ENCODE measurements around the gene LHFPL3. TPM values are rescaled to one million over a fixed set of nuclear protein-coding genes. Genes with fewer than 3 reads are reported as not detected.

Gene LHFPL3
- total and polyA plus RNA-seq, 2 of the 13 experiments (the other 11 are each of a cell fraction or from before 2014, with no cell fraction given) = not detected

- Histone ChIP-seq H3K27me3 (ENCODE audit: control insufficient read depth in 1 of 2, insufficient read depth in 2 of 2, low read length in 2 of 2) (no peaks in the 10 kb centered on the region), H3K4me1 (ENCODE audit: insufficient read depth, low read length) (no peaks in the 10 kb centered on the region), H3K9ac (ENCODE audit: insufficient read depth, low read depth, low read length) (no peak overlapping the region), H3K27ac (ENCODE audit: extremely low read length, insufficient read depth, low read length) (no peak overlapping the region), H3K36me3 (replicated peaks in 1 of 2; ENCODE audit: control insufficient read depth in 1 of 2, insufficient read depth in 2 of 2, low read length in 2 of 2) (no peaks in the 10 kb centered on the region), H3K4me2 (ENCODE audit: low read depth, low read length) (no peak overlapping the region), H4K20me1 (ENCODE audit: insufficient read depth, low read length) (no peaks in the 10 kb centered on the region), H3K9me3 (ENCODE audit: low read length) (no peaks in the 10 kb centered on the region), H3K79me2 (ENCODE audit: insufficient read depth, low read length) (no peaks in the 10 kb centered on the region), H2AFZ (ENCODE audit: low read length) (no peak overlapping the region), H3K4me3 (replicated peaks in 1 of 3; ENCODE audit: insufficient read depth in 1 of 3, low read depth in 2 of 3, low read length in 3 of 3) (no peak overlapping the region)
- 5% methylated on average over 2 of the region's 2 CpGs for WGBS (ENCODE audit: low lambda C conversion rate)
- ChIA-PET POLR2A (no interaction called here), CTCF (ENCODE audit: low intra/inter-chr PET ratio, low total read pairs) (no interaction called here)
- BruUV-seq (replicated peaks) = no TSS peak
- peak; percentile 86 for ATAC-seq
- intact Hi-C loops (cut with micrococcal nuclease; ENCODE audit: unreplicated experiment) (loop anchor here (5.0 kb wide), 1 partner anchor 521 kb away; no protein-coding TSS in a partner anchor), in situ Hi-C loops (cut with HindIII; ENCODE audit: extremely low pct_ligation_motif_present, low pct_unique_long_range_greater_than_20kb) (loop anchor here (25.0 kb wide), 1 partner anchor 496 kb away; no protein-coding TSS in a partner anchor)
- FAIRE-seq = peak; percentile 77
- DNase-seq (ENCODE audit: low spot score) = peak; percentile 25
- TF ChIP-seq ZNF720 (CRISPR knock-in tag; IDR thresholded peaks at IDR 0.05) = no peak
- no peak for TF ChIP-seq EEA1 (CRISPR knock-in tag; IDR thresholded peaks at IDR 0.05; ENCODE audit: borderline replicate concordance)
- no peak for TF ChIP-seq ATF2 (CRISPR knock-in tag; IDR thresholded peaks at IDR 0.05)
- TF ChIP-seq STAG1 (CRISPR knock-in tag; IDR thresholded peaks at IDR 0.05) = peak; percentile 68
- TF ChIP-seq ZNF678 (CRISPR knock-in tag; IDR thresholded peaks at IDR 0.05) = no peak
- no peak for TF ChIP-seq RBFOX2 (IDR thresholded peaks at IDR 0.05; ENCODE audit: low read depth, low read length)
- TF ChIP-seq THAP8 (CRISPR knock-in tag; IDR thresholded peaks at IDR 0.05; ENCODE audit: borderline replicate concordance) = no peak
- no peak for TF ChIP-seq MEIS2 (CRISPR knock-in tag; IDR thresholded peaks at IDR 0.05)
- TF ChIP-seq POLR2G (IDR thresholded peaks at IDR 0.05; ENCODE audit: low read depth, low read length) = no peak
- no peak for TF ChIP-seq SIX4 (CRISPR knock-in tag; IDR thresholded peaks at IDR 0.05)
- peak; percentile 23; the same call in 1 of the 2 replicates for TF ChIP-seq RAD21 (CRISPR knock-in tag; IDR thresholded peaks at IDR 0.05)
- 0 out of 2 replicates have a peak, but pooled peaks have one; percentile 15 for TF ChIP-seq ISL2 (CRISPR knock-in tag; IDR thresholded peaks at IDR 0.05)
- TF ChIP-seq CHD4 (IDR thresholded peaks at IDR 0.05; ENCODE audit: borderline replicate concordance, low read length) = no peak
- no peak for TF ChIP-seq ZSCAN29 (CRISPR knock-in tag; conservative IDR thresholded peaks at IDR 0.05)
- TF ChIP-seq, protein P1, sequence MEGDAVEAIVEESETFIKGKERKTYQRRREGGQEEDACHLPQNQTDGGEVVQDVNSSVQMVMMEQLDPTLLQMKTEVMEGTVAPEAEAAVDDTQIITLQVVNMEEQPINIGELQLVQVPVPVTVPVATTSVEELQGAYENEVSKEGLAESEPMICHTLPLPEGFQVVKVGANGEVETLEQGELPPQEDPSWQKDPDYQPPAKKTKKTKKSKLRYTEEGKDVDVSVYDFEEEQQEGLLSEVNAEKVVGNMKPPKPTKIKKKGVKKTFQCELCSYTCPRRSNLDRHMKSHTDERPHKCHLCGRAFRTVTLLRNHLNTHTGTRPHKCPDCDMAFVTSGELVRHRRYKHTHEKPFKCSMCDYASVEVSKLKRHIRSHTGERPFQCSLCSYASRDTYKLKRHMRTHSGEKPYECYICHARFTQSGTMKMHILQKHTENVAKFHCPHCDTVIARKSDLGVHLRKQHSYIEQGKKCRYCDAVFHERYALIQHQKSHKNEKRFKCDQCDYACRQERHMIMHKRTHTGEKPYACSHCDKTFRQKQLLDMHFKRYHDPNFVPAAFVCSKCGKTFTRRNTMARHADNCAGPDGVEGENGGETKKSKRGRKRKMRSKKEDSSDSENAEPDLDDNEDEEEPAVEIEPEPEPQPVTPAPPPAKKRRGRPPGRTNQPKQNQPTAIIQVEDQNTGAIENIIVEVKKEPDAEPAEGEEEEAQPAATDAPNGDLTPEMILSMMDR (CRISPR knock-in tag; IDR thresholded peaks at IDR 0.05) = peak; percentile 61
- TF ChIP-seq PHF8 (CRISPR knock-in tag; IDR thresholded peaks at IDR 0.05) = no peak
- TF ChIP-seq ESRRA (CRISPR knock-in tag; IDR thresholded peaks at IDR 0.05; ENCODE audit: low read depth) = no peak
- no peak for TF ChIP-seq ZNF451 (CRISPR knock-in tag; IDR thresholded peaks at IDR 0.05)
- TF ChIP-seq SNAPC2 (CRISPR knock-in tag; IDR thresholded peaks at IDR 0.05) = no peak
- TF ChIP-seq ZNF430 (CRISPR knock-in tag; IDR thresholded peaks at IDR 0.05) = no peak
- no peak for TF ChIP-seq SP140L (CRISPR knock-in tag; IDR thresholded peaks at IDR 0.05; ENCODE audit: borderline replicate concordance)
- TF ChIP-seq ZNF891 (CRISPR knock-in tag; IDR thresholded peaks at IDR 0.05) = no peak
- no peak for TF ChIP-seq ZBTB14 (CRISPR knock-in tag; IDR thresholded peaks at IDR 0.05)
These were observed 13.1 kb downstream of the LHFPL3 start for GRCh38 chr7:104341546-104341945.
